ENCODE data around the gene XYLT1.
"Not testable (repeated sequence)": the region's sequence is repeated elsewhere in the genome, so short reads cannot be mapped to it uniquely, and the experiment has no call there.

Gene XYLT1

DNA sequence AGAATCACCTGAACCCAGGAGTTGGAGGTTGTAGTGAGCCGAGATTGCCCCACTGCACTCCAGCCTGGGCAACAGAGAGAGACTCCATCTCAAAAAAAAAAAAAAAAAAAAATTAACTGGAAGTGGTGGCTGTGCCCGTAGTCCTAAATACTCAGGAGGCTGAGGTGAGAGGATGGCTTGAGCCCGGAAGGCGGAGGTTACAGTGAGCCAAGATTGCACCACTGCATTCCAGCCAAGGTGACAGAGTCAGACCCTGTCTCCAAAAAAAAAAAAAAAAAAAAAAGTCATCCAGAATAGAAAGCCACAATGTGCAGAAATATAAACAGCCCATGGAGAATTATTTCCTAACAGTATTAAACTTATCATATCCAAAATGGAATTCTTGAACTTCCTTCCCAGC is 11.6 kb upstream of the XYLT1 start:
- not testable (repeated sequence) for DNase-seq

DNA sequence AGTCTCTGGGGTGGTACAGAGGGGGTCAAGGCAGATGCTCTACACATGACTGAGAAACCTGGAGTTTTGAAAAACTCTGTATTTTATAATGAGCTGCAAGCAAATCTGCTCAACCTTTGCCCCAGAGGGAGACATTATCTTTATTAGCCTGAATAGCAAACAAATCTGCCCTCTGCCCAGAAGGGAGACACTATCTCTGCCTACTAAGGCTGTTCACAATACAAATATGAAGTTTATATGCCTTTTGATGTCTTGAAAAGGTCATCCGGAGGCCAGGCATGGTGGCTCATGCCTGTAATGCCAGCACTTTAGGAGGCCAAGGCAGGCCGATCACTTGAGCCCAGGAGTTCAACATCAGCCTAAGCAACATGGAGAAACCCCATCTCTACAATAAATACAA is 11.0 kb upstream of the XYLT1 start:
- no peak for DNase-seq

GRCh38 chr16:17477260-17477545 is 6.4 kb upstream of the XYLT1 start:
- DNase-seq = not testable (repeated sequence)

- peak; percentile 53 for DNase-seq
These were observed 5.9 kb upstream of the XYLT1 start for GRCh38 chr16:17476414-17477259.

DNA sequence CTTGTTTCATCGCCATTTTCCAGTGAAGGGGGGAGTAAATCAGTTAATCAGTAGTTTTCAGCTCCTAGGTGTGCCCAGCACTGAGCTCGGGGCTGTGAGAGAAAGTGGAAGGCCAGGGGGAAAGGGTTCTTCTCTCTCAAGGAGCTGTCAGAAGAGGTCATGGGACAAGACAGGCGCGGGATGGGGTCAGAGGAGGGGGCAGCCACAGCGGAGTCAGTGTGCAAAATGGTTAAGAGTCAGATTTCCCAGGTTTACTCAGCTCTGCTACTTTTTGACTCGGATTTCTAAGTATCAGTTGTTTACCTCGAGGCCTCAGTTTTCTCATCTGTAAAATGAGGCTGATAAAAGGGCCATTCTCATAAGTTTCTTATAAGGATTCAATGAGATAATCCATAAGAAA is 4.3 kb upstream of the XYLT1 start:
- no peak for DNase-seq

- DNase-seq = no peak
These were observed 3.8 kb upstream of the XYLT1 start for GRCh38 chr16:17474572-17474971.

- no peak for DNase-seq
These were observed 3.3 kb upstream of the XYLT1 start for GRCh38 chr16:17474037-17474436.

DNA sequence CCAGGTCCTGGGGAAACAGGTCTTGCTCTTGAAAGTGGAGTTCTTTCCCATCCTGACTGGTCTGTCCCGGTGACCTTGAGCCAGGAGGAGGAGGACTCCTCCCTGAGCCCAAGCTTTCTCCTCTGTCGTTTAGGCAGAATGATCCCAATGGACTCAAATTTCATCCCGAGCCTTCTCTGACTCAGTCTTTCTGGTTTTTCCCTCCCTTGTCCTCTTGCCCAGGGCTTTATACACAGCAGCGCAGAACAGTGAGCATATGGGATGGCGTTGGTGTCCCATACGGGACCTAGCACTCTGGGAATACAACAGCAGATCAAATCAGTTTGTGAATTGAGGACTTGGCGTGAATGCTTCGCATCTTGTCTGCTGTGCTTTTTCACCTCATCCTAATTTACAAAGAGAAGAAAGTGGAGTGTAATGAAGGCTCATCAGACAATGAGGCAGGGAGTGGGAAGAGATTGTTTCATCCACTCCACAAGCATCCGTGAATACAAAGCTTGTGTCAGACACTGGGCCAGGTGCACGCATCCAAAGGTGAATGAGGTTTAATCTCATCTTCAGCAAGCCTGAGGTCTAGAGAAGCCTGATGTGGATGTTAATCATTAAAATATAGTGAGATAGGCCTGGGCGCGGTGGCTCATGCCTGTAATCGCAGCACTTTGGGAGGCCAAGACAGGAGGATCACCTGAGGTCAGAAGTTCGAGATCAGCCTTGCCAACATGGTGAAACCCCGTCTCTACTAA is 1.1 kb upstream of the XYLT1 start:
- no peak for DNase-seq

- DNase-seq = peak; percentile 55
These were observed 415 bp downstream of the XYLT1 start for GRCh38 chr16:17470182-17470907.

GRCh38 chr16:17469741-17470181 is 999 bp downstream of the XYLT1 start:
- DNase-seq = no peak

GRCh38 chr16:17469011-17469740 is 1.6 kb downstream of the XYLT1 start:
- DNase-seq = no peak

DNA sequence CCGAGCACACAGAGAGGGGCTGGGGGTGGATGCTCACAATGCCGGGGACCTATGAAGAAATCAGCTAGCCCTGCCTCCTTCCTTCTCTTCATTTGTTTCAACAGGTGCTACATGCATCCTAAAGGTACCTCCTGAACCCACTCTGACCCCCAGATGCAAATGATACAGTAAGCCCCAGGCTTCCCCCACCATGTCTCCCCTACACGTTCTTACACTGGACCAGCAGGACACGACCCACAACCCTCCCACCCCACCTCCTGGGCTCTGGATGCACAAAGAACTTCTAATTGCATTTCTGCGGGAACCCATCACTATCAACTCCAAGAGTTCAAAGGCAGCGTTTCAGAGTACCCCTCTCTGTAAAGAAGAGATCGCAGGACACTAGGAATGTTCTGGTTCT is 2.1 kb downstream of the XYLT1 start:
- no peak for DNase-seq

GRCh38 chr16:17467923-17468540 is 2.7 kb downstream of the XYLT1 start:
- peak; percentile 88 for DNase-seq

GRCh38 chr16:17466876-17467275 is 3.9 kb downstream of the XYLT1 start:
- no peak for DNase-seq

DNA sequence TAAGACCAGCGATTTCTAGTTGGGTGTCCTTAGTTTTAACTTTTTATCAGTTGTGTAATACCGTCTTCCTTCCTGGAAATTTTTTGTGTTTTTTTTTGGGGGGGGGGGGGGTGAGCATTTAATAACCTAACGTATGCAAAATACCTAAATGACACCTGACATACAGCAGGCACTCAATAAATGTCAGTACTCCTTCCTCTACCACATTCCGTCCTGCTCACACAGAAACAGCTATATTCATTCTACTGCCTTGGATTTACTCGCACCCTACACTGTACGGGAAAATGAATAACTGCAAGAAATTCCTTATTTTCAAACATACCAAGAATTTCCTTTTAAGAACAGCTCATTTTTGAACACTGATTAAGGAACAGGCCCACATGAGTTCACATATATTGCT is 5.3 kb downstream of the XYLT1 start:
- no peak for DNase-seq

- DNase-seq = no peak
These were observed 7.4 kb downstream of the XYLT1 start for GRCh38 chr16:17463335-17463734.

GRCh38 chr16:17461951-17462729 is 8.6 kb downstream of the XYLT1 start:
- no peak for DNase-seq

DNA sequence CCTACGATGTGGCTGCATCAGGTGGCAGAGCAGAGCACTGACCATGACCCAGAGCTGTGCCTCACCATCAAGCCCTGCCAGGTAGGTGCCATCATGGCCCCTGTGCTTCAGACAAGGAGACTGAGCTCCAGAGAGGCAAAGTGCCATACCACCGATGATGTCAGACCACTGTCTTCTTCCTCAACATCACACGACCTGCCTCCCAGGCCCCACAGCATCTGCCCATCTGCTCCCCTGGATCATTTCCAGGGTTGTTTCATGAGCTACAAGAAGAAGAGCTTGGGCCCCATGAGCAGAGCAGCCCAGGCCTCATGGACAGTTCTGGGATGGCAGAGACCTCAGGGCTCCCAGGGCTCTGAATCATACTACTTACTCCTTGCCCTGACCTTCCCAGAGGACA is 9.9 kb downstream of the XYLT1 start:
- DNase-seq = no peak

DNA sequence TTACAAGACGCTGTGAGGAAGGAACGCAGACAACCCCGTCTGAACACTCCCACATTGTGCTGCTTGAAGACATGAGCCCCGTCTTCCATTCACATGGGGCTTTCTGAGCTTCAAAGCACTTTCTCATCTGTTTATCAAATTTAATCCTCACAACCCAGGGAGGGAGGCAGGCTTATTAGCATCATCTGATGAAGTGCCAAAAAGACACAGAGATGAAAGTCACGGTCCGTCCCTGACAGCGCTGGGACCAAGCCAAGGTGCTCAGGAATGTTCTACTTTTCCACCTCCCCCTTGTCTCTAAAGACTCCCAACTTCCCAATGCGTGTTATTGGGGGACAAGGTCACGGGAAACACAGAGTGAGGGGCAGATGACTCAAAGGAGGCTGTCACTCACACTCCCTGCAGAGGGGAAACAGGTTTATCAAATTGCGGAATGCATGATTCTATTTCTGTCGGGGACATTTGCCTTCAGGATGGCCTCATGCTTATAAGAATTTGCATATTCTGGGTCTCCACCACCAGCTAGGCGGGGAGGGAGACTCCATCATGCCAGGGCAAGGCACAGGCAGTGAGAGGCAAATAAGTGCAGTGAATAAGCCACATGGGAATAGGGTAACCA is 10.7 kb downstream of the XYLT1 start:
- DNase-seq = no peak

- no peak for DNase-seq
These were observed 12.8 kb downstream of the XYLT1 start for GRCh38 chr16:17457997-17458396.

DNA sequence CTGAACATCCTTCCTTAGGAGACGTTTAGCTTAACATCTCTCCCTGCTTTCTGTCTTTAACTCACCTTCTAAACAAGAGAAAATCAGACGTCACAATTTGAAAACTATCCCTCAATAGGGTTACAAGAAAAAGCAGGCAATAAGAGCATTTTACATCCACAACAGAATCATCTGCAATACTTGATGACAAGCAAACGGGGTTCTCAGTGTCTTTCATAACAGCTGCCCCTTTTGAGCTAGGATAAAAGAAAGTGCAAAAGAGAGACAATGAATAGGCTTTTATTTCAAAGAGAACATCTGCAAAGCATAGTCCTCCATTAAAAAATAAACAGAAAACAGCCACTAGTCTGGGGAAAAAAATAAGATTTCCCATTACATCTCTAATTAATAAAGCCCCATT is 13.2 kb downstream of the XYLT1 start:
- no peak for DNase-seq
